Osteoblast (primary cell): ENCODE results near the gene NAA15. TPM values are rescaled to one million over a fixed set of nuclear protein-coding genes. Genes with fewer than 3 reads are reported as not detected.
A peak's percentile ranks its signal among the peaks of the same experiment; 100 is the strongest.

Source experiments
- DNase-seq: peaks from one replicate; pipeline ENCODE4 v3.0.0; 2011; ENCODE audit warnings: low spot score, mixed read lengths; ENCODE audit not compliant: insufficient read length; ENCODE audit errors: missing footprints
- H2AFZ ChIP-seq: 2 replicates; pipeline ENCODE4 v1.6.0; 2011; ENCODE audit warnings: mild to moderate bottlenecking, low read length
- H3K27ac ChIP-seq: 2 replicates; pipeline ENCODE4 v1.5.1; 2011; ENCODE audit warnings: mild to moderate bottlenecking, low read depth, low read length, moderate library complexity
- H3K27me3 ChIP-seq: 2 replicates; pipeline ENCODE4 v1.6.0; 2012; ENCODE audit warnings: mild to moderate bottlenecking, control low read depth, inconsistent platforms, low read length, moderate library complexity; ENCODE audit not compliant: insufficient read depth
- H3K36me3 ChIP-seq: 2 replicates; pipeline ENCODE4 v1.5.1; 2011; ENCODE audit warnings: mild to moderate bottlenecking, low read length, control low read depth, moderate library complexity; ENCODE audit not compliant: insufficient read depth
- H3K4me1 ChIP-seq: 2 replicates; pipeline ENCODE4 v1.5.1; 2011; ENCODE audit warnings: mild to moderate bottlenecking, low read length, control low read depth, moderate library complexity; ENCODE audit not compliant: insufficient read depth
- H3K4me2 ChIP-seq: 2 replicates; pipeline ENCODE4 v1.6.0; 2011; ENCODE audit warnings: mild to moderate bottlenecking, low read length; ENCODE audit not compliant: insufficient read depth
- H3K4me3 ChIP-seq: fragments of 200-600 bp; sonication (generic); 3 replicates; pipeline ENCODE4 v1.5.1; 2012; ENCODE audit warnings: mild to moderate bottlenecking, low read length, inconsistent platforms; ENCODE audit not compliant: insufficient read depth
- H3K79me2 ChIP-seq: 2 replicates; pipeline ENCODE4 v1.6.0; 2012; ENCODE audit warnings: mild to moderate bottlenecking, low read length, control low read depth, inconsistent platforms; ENCODE audit not compliant: insufficient read depth
- H3K9me3 ChIP-seq: 2 replicates; pipeline ENCODE4 v1.5.1; 2011; ENCODE audit warnings: low read depth, low read length, control low read depth
- H4K20me1 ChIP-seq: 2 replicates; pipeline ENCODE4 v1.6.0; 2012; ENCODE audit warnings: mild to moderate bottlenecking, low read length, control low read depth; ENCODE audit not compliant: insufficient read depth
- total RNA-seq: library from RNA; depleted of rRNA; stranded (reverse); fragments of >200 nt; gene quantifications from 2 replicates; pipeline ENCODE4 v1.2.3, GENCODE V29; 2012
- TF ChIP-seq, protein P1 (sequence below): IDR thresholded peaks from 2 replicates; pipeline ENCODE4 v1.5.1; 2011; ENCODE audit warnings: mild to moderate bottlenecking, low read depth, low read length, moderate library complexity; ENCODE audit errors: extremely low read depth

The NAA15 gene
- total RNA-seq, 1 donor: 33.3 TPM

DNA sequence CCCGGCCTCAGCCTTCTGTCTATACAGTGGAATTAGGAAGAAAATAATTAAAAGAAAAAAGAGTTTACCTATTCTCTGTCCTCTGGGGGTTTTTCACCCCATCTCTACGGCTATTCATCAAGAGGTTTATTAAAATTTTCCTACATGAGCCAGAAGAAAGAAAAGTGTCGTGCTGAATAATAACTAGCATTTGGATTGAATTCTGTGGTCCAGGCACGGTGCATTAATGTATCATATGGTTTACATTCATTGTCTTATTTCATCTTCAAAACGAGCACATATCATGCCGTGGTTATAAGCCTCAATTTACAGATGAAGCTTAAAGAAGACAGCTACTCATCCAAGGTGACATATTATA lies 5.4 kb upstream of the NAA15 start:
- Histone ChIP-seq H2AFZ (peak overlapping the region; percentile 93), H3K36me3 (peaks cover 24% of the 10 kb centered on the region), H3K9me3 (no peaks in the 10 kb centered on the region), H3K4me1 (peaks cover 28% of the 10 kb centered on the region), H3K79me2 (peaks cover 21% of the 10 kb centered on the region), H4K20me1 (no peaks in the 10 kb centered on the region), H3K4me3 (peak overlapping the region; percentile 92), H3K27ac (peak overlapping the region; percentile 86), H3K4me2 (peak overlapping the region; percentile 87), H3K27me3 (no peaks in the 10 kb centered on the region)
- TF ChIP-seq, protein P1, sequence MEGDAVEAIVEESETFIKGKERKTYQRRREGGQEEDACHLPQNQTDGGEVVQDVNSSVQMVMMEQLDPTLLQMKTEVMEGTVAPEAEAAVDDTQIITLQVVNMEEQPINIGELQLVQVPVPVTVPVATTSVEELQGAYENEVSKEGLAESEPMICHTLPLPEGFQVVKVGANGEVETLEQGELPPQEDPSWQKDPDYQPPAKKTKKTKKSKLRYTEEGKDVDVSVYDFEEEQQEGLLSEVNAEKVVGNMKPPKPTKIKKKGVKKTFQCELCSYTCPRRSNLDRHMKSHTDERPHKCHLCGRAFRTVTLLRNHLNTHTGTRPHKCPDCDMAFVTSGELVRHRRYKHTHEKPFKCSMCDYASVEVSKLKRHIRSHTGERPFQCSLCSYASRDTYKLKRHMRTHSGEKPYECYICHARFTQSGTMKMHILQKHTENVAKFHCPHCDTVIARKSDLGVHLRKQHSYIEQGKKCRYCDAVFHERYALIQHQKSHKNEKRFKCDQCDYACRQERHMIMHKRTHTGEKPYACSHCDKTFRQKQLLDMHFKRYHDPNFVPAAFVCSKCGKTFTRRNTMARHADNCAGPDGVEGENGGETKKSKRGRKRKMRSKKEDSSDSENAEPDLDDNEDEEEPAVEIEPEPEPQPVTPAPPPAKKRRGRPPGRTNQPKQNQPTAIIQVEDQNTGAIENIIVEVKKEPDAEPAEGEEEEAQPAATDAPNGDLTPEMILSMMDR: no peak
- no peak for DNase-seq

- no peak for DNase-seq
- no peak overlapping the region for H3K4me2 ChIP-seq
Measured at GRCh38 chr4:139297001-139297410, 4.3 kb upstream of the NAA15 start.

DNA sequence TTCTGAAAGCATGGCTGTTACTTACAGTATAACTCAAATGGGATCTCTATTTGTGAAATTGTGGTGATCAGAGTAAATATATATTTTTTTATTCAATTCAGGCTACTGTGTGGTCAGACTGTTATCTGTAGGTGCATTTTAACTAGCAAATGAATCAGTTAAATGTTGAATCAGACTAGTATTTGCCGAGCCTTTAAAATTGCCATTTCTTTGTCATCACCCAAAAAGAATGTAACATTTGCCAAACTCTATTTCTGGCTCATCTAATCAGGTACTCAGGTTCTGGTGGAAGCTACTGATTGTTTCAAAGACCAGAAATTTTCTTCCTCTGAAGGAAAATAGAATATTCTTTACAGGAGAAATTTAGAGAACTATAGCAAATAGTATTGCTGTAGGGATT lies 1.8 kb upstream of the NAA15 start:
- no peaks in the 10 kb centered on the region for H3K9me3 ChIP-seq
- H3K79me2 ChIP-seq: peaks cover 50% of the 10 kb centered on the region
- DNase-seq: peak; percentile 59
- peaks cover 33% of the 10 kb centered on the region for H3K4me1 ChIP-seq
- no peaks in the 10 kb centered on the region for H3K27me3 ChIP-seq
- H2AFZ ChIP-seq: no peak overlapping the region
- H3K4me3 ChIP-seq: peak overlapping the region; percentile 95
- peak overlapping the region; percentile 91 for H3K4me2 ChIP-seq
- TF ChIP-seq, protein P1: no peak
- H4K20me1 ChIP-seq: peaks cover 16% of the 10 kb centered on the region
- peak overlapping the region; percentile 82 for H3K27ac ChIP-seq
- H3K36me3 ChIP-seq: peaks cover 5% of the 10 kb centered on the region

More at GRCh38 chr4:139297001-139297410, 4.3 kb upstream of the NAA15 start:
- no peaks in the 10 kb centered on the region for H3K27me3 ChIP-seq
- H2AFZ ChIP-seq: no peak overlapping the region
- TF ChIP-seq, protein P1: no peak
- H3K27ac ChIP-seq: no peak overlapping the region
- no peak overlapping the region for H3K4me3 ChIP-seq
- peaks cover 28% of the 10 kb centered on the region for H3K79me2 ChIP-seq
- peaks cover 16% of the 10 kb centered on the region for H3K36me3 ChIP-seq
- no peaks in the 10 kb centered on the region for H3K9me3 ChIP-seq
- peaks cover 29% of the 10 kb centered on the region for H3K4me1 ChIP-seq
- peaks cover 2% of the 10 kb centered on the region for H4K20me1 ChIP-seq

- TF ChIP-seq, protein P1: no peak
- peaks cover 9% of the 10 kb centered on the region for H3K36me3 ChIP-seq
- peaks cover 33% of the 10 kb centered on the region for H3K4me1 ChIP-seq
- peak overlapping the region; percentile 82 for H3K27ac ChIP-seq
- H3K79me2 ChIP-seq: peaks cover 52% of the 10 kb centered on the region
- H2AFZ ChIP-seq: peak overlapping the region; percentile 85
- no peaks in the 10 kb centered on the region for H3K27me3 ChIP-seq
- peaks cover 22% of the 10 kb centered on the region for H4K20me1 ChIP-seq
- peak; percentile 81 for DNase-seq
- peak overlapping the region; percentile 95 for H3K4me3 ChIP-seq
- peak overlapping the region; percentile 91 for H3K4me2 ChIP-seq
- H3K9me3 ChIP-seq: no peaks in the 10 kb centered on the region
Measured at GRCh38 chr4:139300431-139301112, 733 bp upstream of the NAA15 start.
